ENCODE data around the gene ANXA2. TPM values are rescaled to one million over a fixed set of nuclear protein-coding genes. Genes with fewer than 3 reads are reported as not detected.
A peak's percentile ranks its signal among the peaks of the same experiment; 100 is the strongest.

Gene ANXA2
- total RNA-seq, 3 donors from 2014 or later = 376 to 796 (median 757) TPM

GRCh38 chr15:60399246-60399915 lies 1.6 kb upstream of the ANXA2 start:
- DNase-seq (peak in 2 of 3 donors; percentile 36 to 60), ATAC-seq (no peak)
- Histone ChIP-seq H3K36me3 (ENCODE audit: low read depth) (no peaks in the 10 kb centered on the region), H3K4me1 (ENCODE audit: low read depth) (peaks cover 27% of the 10 kb centered on the region), H3K4me3 (no peak overlapping the region), H3K9me3 (no peaks in the 10 kb centered on the region)
- intact Hi-C loops (cut with DNase I, micrococcal nuclease) = no loop called here
- no peak for TF ChIP-seq CTCF (IDR thresholded peaks at IDR 0.05)

GRCh38 chr15:60396958-60397771 lies 621 bp downstream of the ANXA2 start:
- intact Hi-C loops (cut with DNase I, micrococcal nuclease) = no loop called here
- ATAC-seq (peak; percentile 62), DNase-seq (peak; percentile 84 to 88 (median 84))
- H3K4me3 ChIP-seq = peak overlapping the region; percentile 40
- no peaks in the 10 kb centered on the region for H3K9me3 ChIP-seq
- H3K4me1 ChIP-seq (ENCODE audit: low read depth) = peaks cover 43% of the 10 kb centered on the region
- no peaks in the 10 kb centered on the region for H3K36me3 ChIP-seq (ENCODE audit: low read depth)
- no peak for TF ChIP-seq CTCF (IDR thresholded peaks at IDR 0.05)

DNA sequence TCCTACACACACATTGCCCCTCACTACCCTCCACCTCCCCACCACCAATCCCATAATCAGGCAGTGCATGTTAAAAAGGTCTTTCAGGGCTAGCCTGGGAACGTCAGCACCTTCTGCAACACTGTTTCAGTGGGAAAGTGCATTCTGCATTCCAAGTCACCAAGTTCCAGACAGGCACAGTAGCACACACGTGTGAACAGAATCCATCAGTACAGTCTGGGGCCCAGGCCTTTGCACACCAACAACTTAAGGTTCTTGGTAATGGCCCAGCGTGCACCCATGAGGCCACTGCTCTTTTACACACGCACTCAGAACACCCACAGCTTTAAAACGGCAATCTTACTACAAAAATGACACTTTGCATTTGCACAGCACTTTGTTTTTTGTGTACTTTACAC lies 1.2 kb downstream of the ANXA2 start:
- DNase-seq (peak in 2 of 3 donors; percentile 41 to 55), ATAC-seq (no peak)
- peaks cover 47% of the 10 kb centered on the region for H3K4me1 ChIP-seq (ENCODE audit: low read depth)
- TF ChIP-seq CTCF (IDR thresholded peaks at IDR 0.05) = no peak
- intact Hi-C loops (cut with DNase I, micrococcal nuclease) = no loop called here
- no peaks in the 10 kb centered on the region for H3K36me3 ChIP-seq (ENCODE audit: low read depth)
- H3K9me3 ChIP-seq = no peaks in the 10 kb centered on the region
- peak overlapping the region; percentile 40 for H3K4me3 ChIP-seq

- ATAC-seq (no peak), DNase-seq (no peak)
- intact Hi-C loops (cut with DNase I, micrococcal nuclease) = no loop called here
- TF ChIP-seq CTCF (IDR thresholded peaks at IDR 0.05) = no peak
- H3K36me3 ChIP-seq (ENCODE audit: low read depth) = no peaks in the 10 kb centered on the region
- H3K9me3 ChIP-seq = no peaks in the 10 kb centered on the region
- H3K4me3 ChIP-seq = no peak overlapping the region
- H3K4me1 ChIP-seq (ENCODE audit: low read depth) = peaks cover 52% of the 10 kb centered on the region
Observed at GRCh38 chr15:60396100-60396499, 1.7 kb downstream of the ANXA2 start.

GRCh38 chr15:60395276-60396011 lies 2.3 kb downstream of the ANXA2 start:
- intact Hi-C loops (cut with DNase I, micrococcal nuclease) = no loop called here
- Histone ChIP-seq H3K4me3 (no peak overlapping the region), H3K4me1 (ENCODE audit: low read depth) (peaks cover 58% of the 10 kb centered on the region), H3K36me3 (ENCODE audit: low read depth) (no peaks in the 10 kb centered on the region), H3K9me3 (no peaks in the 10 kb centered on the region)
- ATAC-seq (no peak), DNase-seq (no peak)
- TF ChIP-seq CTCF (IDR thresholded peaks at IDR 0.05) = no peak
